Duodenal mucosa (tissue), 2 donors: ENCODE measurements around the gene DCLRE1A.

Experiments
- H3K27ac ChIP-seq: one replicate; pipeline ENCODE4 v1.7.0; 2013; ENCODE audit warnings: low read depth, low read length
- H3K27me3 ChIP-seq, 2 donors: one replicate each; pipeline ENCODE4 v1.7.0; 2013; ENCODE audit warnings: low read length in 2 of 2, control low read depth in 1 of 2; ENCODE audit not compliant: insufficient read depth in 2 of 2, control insufficient read depth in 1 of 2
- H3K36me3 ChIP-seq, 2 donors: one replicate each; pipeline ENCODE4 v1.7.0; 2013; ENCODE audit warnings: low read length in 2 of 2, control low read depth in 1 of 2; ENCODE audit not compliant: insufficient read depth in 2 of 2, control insufficient read depth in 1 of 2
- H3K4me1 ChIP-seq, 2 donors: one replicate each; pipeline ENCODE4 v1.7.0; 2013; ENCODE audit warnings: low read length in 2 of 2, control low read depth in 1 of 2; ENCODE audit not compliant: insufficient read depth in 2 of 2, control insufficient read depth in 1 of 2
- H3K4me3 ChIP-seq, 2 donors: one replicate each; pipeline ENCODE4 v1.7.0; 2013; ENCODE audit warnings: low read length in 2 of 2, low read depth in 1 of 2
- H3K9ac ChIP-seq, 2 donors: one replicate each; pipeline ENCODE4 v1.7.0; 2013; ENCODE audit warnings: low read length in 2 of 2, low read depth in 1 of 2
- H3K9me3 ChIP-seq, 2 donors: one replicate each; pipeline ENCODE4 v1.7.0; 2013; ENCODE audit warnings: low read length in 2 of 2, control low read depth in 1 of 2; ENCODE audit not compliant: control insufficient read depth in 1 of 2

DCLRE1A gene

DNA sequence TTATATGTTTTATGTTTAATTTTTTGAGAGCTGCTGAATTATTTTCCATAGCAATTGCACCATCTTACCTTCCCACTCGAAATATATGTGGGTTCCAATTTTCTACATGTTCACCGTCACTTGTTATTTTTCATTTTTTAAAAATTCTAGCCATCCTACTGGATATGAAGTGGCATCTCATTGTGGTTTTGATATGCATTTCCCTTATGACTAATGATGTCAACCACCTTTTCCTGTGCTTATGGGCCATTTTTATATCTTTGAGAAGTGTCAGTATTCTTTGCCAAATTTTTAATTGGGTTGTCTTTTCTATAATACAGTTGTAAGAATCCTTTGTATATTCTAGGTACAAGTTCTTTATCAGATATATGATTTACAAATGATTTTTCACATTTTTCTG is 28.4 kb upstream of the DCLRE1A start:
- Histone ChIP-seq H3K4me3 (no peak overlapping the region), H3K4me1 (no peaks in the 10 kb centered on the region), H3K9ac (no peak overlapping the region), H3K27me3 (no peaks in the 10 kb centered on the region), H3K36me3 (peaks cover 0 to 15% of the 10 kb centered on the region in 2 donors), H3K9me3 (no peaks in the 10 kb centered on the region), H3K27ac (no peak overlapping the region)

DNA sequence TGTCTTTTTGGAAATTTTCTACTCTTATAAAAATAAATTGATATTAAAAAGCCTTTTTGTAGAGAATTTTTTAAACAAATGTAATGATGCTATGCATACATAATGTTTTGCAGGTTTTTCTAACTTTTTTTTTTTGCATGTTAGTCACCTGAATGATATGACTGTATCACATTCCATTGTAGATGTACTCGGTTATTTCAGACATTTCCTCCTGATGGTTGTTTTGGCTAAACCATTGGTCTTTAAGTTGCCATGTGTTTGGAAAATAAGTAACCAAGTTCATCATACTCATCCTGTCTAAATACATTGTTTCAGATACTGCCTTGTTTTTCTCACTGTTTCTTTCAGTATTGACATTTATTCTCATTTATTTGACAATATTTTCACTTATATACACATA is 26.4 kb upstream of the DCLRE1A start:
- no peak overlapping the region for H3K9ac ChIP-seq
- H3K4me1 ChIP-seq: no peaks in the 10 kb centered on the region
- no peak overlapping the region for H3K4me3 ChIP-seq
- no peaks in the 10 kb centered on the region for H3K27me3 ChIP-seq
- H3K36me3 ChIP-seq: peaks cover 0 to 10% of the 10 kb centered on the region in 2 donors
- H3K9me3 ChIP-seq: no peaks in the 10 kb centered on the region
- H3K27ac ChIP-seq: no peak overlapping the region

DNA sequence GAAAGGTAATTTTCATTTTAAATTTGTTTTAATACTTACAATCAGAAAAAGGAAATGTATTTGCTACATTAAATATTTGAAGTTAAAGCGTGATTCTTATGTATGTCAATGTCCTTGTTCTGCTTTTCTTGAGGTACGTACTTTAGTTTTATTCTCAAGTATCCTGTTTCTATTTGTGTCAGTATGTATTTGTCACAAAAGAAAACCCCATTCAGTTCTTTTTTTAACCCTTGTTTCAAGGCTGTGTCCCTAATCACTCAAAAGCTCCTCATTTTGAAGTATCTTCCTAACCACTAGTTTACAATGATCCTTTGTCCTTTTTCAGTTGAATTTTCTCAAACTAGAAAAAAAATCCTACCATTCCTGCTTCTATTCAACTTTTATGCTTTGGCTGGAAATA is 25.8 kb upstream of the DCLRE1A start:
- H3K4me3 ChIP-seq: no peak overlapping the region
- no peaks in the 10 kb centered on the region for H3K9me3 ChIP-seq
- peaks cover 0 to 10% of the 10 kb centered on the region in 2 donors for H3K36me3 ChIP-seq
- H3K27ac ChIP-seq: no peak overlapping the region
- no peaks in the 10 kb centered on the region for H3K27me3 ChIP-seq
- H3K4me1 ChIP-seq: no peaks in the 10 kb centered on the region
- H3K9ac ChIP-seq: no peak overlapping the region

DNA sequence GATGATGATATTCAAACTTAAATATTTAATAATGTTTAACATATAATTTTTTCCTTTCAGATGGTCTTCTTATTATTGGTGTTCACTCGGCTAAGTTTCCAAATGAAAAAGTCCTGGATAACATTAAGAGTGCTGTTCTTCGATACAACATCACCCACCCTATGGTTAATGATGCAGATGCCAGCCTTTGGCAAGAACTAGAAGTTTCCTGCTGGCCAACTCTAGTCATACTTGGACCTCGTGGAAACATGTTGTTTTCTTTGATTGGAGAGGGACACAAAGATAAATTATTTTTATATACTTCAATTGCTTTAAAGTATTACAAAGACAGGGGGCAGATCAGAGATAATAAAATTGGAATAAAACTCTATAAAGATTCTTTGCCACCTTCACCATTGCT is 22.6 kb upstream of the DCLRE1A start:
- Histone ChIP-seq H3K27ac (no peak overlapping the region), H3K4me1 (no peaks in the 10 kb centered on the region), H3K9ac (no peak overlapping the region), H3K4me3 (no peak overlapping the region), H3K27me3 (no peaks in the 10 kb centered on the region), H3K36me3 (peaks cover 2 to 5% of the 10 kb centered on the region in 2 donors), H3K9me3 (peaks cover 0 to 12% of the 10 kb centered on the region in 2 donors)

DNA sequence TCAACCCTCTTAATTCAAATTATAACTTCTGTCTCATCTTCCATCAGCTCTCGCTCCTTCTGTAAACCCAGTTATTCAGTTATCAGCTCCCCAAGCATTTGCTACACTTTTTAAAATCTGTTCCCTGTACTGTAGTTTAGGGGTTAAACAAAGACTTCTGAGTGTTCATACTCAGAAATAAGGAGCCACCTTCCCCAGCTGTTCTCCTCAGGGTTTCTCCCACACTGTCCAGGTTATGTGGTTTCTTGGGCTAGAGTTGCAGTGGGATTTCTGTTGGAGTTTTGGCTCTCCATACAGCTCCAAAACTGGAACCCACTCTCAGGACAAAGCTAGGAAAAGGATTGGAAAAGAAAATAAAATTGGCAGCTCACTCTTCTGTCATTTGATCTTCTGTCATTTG is 21.3 kb upstream of the DCLRE1A start:
- Histone ChIP-seq H3K4me1 (no peaks in the 10 kb centered on the region), H3K36me3 (peaks cover 5 to 6% of the 10 kb centered on the region in 2 donors), H3K27ac (no peak overlapping the region), H3K9me3 (peaks cover 0 to 12% of the 10 kb centered on the region in 2 donors), H3K4me3 (no peak overlapping the region), H3K27me3 (no peaks in the 10 kb centered on the region), H3K9ac (no peak overlapping the region)

DNA sequence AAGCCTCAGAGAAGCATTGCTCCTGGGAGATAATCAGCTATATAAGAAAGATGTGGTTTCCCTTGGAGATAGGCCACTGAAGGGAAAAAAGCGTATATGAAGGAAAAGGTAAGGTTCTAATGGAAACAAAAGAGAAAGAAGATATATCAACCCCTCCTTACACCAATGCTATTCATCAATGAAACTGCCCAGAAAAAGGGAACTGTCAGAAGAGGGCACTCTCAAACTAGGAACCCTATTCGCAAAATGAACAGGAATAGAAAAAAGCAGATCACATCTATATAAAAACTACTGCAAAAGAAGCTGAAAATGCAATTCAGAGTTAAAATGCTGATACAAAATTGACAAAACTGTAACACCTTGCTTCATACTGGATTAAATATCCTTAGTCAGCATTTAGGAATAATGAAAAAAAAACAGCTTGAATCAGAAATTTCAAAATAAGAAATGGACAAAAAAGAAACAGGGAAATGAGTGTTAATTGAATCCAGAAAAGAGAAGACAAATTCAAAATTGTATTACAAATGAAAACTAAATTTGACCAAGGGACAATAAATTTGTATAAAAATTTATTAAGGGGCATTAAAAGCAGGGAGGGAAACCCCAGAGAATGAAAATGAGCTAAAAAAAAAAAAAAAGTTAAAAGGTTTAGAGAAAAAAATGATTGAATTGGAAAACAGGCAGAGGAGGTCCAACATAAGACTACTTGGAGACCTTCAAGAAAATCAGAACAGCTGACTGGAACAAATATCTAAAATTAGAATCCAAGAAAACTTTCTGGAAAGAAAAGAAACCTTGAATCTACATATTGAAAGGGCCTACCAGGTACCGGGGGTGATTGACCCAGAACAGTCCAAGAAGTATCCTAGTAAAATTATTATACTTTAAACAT is 18.5 kb upstream of the DCLRE1A start:
- Histone ChIP-seq H3K27ac (no peak overlapping the region), H3K9ac (no peak overlapping the region), H3K4me3 (no peak overlapping the region), H3K27me3 (no peaks in the 10 kb centered on the region), H3K36me3 (peaks cover 5 to 6% of the 10 kb centered on the region in 2 donors), H3K9me3 (peaks cover 0 to 12% of the 10 kb centered on the region in 2 donors), H3K4me1 (no peaks in the 10 kb centered on the region)

DNA sequence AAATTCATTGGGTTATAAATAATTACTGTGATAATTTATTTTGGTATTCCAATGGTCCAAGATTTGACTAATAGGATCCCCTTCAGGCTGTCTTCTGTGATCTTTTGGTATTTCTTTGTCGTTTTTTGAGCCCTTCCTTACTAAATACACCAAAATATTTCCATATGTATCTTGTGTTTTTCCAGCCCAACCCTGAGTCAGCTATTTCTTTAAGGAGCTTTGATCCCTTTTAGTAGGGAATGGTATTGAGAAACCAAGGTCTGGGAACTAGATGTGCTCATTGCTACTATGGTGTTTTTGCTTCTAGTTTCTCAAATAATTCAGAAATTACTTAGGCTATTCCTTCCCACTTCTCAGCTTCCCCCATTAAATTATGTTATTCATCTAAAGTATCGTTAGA is 15.9 kb upstream of the DCLRE1A start:
- Histone ChIP-seq H3K4me1 (no peaks in the 10 kb centered on the region), H3K36me3 (peaks cover 0 to 6% of the 10 kb centered on the region in 2 donors), H3K27ac (no peak overlapping the region), H3K4me3 (no peak overlapping the region), H3K27me3 (no peaks in the 10 kb centered on the region), H3K9me3 (peaks cover 0 to 12% of the 10 kb centered on the region in 2 donors), H3K9ac (no peak overlapping the region)

DNA sequence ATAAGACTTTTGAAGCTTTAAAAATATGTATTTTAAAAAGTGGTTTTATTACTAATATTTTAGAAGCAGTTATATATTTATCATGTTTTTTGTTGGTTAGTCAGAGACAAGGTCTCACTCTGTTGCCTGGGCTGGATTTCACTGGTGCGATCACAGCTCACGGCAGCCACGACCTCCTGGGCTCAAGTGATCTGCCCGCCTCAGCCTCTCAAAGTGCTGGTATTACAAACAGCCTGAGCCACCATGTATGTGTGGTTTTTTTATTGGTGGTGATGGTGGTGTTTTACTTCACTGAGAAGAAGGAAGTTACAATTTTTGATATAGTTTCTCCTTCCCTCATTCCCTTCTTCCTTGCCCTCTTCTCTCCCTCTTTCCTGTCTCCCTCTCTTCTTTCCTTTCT is 14.0 kb upstream of the DCLRE1A start:
- Histone ChIP-seq H3K27ac (no peak overlapping the region), H3K27me3 (no peaks in the 10 kb centered on the region), H3K9me3 (peaks cover 0 to 10% of the 10 kb centered on the region in 2 donors), H3K36me3 (peaks cover 3 to 6% of the 10 kb centered on the region in 2 donors), H3K9ac (no peak overlapping the region), H3K4me3 (no peak overlapping the region), H3K4me1 (no peaks in the 10 kb centered on the region)

DNA sequence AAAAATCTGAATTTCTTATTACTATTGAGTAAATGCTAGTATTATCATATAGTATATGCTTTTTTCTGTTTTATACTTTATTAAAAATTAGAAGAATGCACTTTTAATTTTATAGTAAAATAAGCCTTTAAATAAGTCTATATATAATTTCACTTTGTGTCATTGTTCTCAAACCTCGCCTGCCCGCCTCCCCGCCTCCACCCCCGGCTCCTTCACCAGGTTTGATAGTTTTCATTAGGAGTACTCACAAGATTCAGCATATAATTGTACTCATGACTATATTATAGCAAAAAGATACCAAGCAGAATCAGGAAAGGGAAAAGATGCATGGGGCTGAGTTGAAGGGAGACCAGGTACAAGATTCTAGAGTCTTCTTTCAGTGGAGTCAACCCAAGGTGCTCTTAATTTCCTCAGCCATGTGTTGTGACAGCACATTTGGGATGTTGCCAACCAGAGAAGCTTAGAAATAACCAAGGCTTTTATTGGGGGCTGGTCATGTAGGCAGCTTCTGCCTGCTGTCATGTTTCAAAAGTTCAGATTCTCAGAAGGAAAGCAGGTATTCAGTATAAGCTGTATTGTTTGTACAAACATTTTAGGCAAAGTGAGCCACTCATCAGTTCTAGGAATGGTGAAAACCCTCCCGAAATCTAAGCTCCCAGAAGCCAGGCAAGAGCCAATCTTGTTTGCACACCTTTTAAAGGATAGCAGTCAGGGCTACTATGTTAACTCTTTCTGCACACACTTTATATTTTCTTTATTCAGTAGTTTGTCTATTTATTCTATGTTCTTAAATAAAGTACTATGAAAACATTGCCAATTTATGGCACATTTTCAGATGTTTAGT is 12.9 kb upstream of the DCLRE1A start:
- no peaks in the 10 kb centered on the region for H3K4me1 ChIP-seq
- H3K27ac ChIP-seq: no peak overlapping the region
- H3K9me3 ChIP-seq: peaks cover 0 to 3% of the 10 kb centered on the region in 2 donors
- H3K36me3 ChIP-seq: peaks cover 3% of the 10 kb centered on the region in 2 donors
- no peaks in the 10 kb centered on the region for H3K27me3 ChIP-seq
- H3K4me3 ChIP-seq: no peak overlapping the region
- H3K9ac ChIP-seq: no peak overlapping the region

DNA sequence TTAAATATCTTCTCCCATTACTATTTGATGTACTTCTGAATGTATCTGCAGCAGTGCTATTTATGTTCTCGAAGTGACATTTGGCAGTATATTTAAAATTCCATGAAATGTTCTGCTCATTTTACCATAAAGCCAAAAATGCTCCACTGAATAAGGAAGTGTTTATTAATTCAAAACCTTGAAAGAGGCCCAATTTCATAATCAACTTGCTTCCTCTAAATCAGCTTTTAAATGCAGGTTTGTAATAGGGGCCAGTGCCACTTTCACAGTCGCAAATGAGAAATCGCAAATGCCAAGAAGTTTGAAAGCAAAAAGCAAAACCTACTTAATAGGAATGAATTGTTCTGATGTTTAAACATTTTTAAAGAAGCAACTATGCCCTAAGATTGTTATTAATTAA is 12.0 kb upstream of the DCLRE1A start:
- Histone ChIP-seq H3K9ac (no peak overlapping the region), H3K27ac (no peak overlapping the region), H3K4me3 (no peak overlapping the region), H3K9me3 (peaks cover 0 to 4% of the 10 kb centered on the region in 2 donors), H3K36me3 (peaks cover 8% of the 10 kb centered on the region in 2 donors), H3K4me1 (no peaks in the 10 kb centered on the region), H3K27me3 (no peaks in the 10 kb centered on the region)
